ENCODE results near the gene GZMA.

- no peak for TF ChIP-seq EZH2 (IDR thresholded peaks at IDR 0.05; ENCODE audit: insufficient read depth, poor library complexity, severe bottlenecking)
- no peak for TF ChIP-seq EZH2phosphoT487 (IDR thresholded peaks at IDR 0.05; ENCODE audit: insufficient read depth, low read depth)
Measured at GRCh38 chr5:55110217-55110616, 7.8 kb downstream of the GZMA start.

All from GM23248 (cell line).